Breast epithelium (tissue), 3 donors: ENCODE data around the gene MRFAP1L1.

ENCODE experiments used
- CTCF ChIP-seq, 3 donors: fragments of 450-650 bp; IDR thresholded peaks; one replicate each; pipeline ENCODE4 v1.5.1; 2016 to 2017; ENCODE audit warnings: antibody characterized with exemption in 3 of 3, mild to moderate bottlenecking in 3 of 3, moderate library complexity in 3 of 3
- POLR2A ChIP-seq: fragments of 450-650 bp; IDR thresholded peaks from one replicate; pipeline ENCODE4 v1.6.1; 2016; ENCODE audit warnings: antibody characterized with exemption, mild to moderate bottlenecking, moderate library complexity
- POLR2AphosphoS5 ChIP-seq, 3 donors: sonication (generic); formaldehyde crosslinking; IDR thresholded peaks; one replicate each; pipeline ENCODE4 v1.6.1; 2017; ENCODE audit warnings: antibody characterized with exemption in 3 of 3

GRCh38 chr4:6702761-6703160, 6.9 kb downstream of the MRFAP1L1 start:
- no peak for TF ChIP-seq CTCF (IDR thresholded peaks at IDR 0.05)
- TF ChIP-seq POLR2A, result no peak
- TF ChIP-seq POLR2AphosphoS5 (IDR thresholded peaks at IDR 0.05), result no peak
